Caki2 (cell line): Measurements from ENCODE around the gene MYO3B. TPM values are rescaled to one million over a fixed set of nuclear protein-coding genes. Genes with fewer than 3 reads are reported as not detected.

Experiments used
- DNase-seq: peaks from one replicate; pipeline ENCODE4 v3.0.0-alpha.2; 2015; ENCODE audit warnings: low read depth
- in situ Hi-C: cut with HindIII; loops from 2 replicates; pipeline ENCODE4 v1.10.0; 2016; ENCODE audit warnings: low sequenced_read_pairs, low pct_unique_long_range_greater_than_20kb, mixed read lengths
- total RNA-seq: library from RNA; depleted of rRNA; stranded (reverse); fragments of >200 nt; shearing (Covaris generic); gene quantifications from 2 replicates; pipeline ENCODE4 v1.2.3, GENCODE V29; 2014; ENCODE audit warnings: low replicate concordance

MYO3B gene
- total RNA-seq, 1 experiment from 2014 or later = 0.07 TPM

DNA sequence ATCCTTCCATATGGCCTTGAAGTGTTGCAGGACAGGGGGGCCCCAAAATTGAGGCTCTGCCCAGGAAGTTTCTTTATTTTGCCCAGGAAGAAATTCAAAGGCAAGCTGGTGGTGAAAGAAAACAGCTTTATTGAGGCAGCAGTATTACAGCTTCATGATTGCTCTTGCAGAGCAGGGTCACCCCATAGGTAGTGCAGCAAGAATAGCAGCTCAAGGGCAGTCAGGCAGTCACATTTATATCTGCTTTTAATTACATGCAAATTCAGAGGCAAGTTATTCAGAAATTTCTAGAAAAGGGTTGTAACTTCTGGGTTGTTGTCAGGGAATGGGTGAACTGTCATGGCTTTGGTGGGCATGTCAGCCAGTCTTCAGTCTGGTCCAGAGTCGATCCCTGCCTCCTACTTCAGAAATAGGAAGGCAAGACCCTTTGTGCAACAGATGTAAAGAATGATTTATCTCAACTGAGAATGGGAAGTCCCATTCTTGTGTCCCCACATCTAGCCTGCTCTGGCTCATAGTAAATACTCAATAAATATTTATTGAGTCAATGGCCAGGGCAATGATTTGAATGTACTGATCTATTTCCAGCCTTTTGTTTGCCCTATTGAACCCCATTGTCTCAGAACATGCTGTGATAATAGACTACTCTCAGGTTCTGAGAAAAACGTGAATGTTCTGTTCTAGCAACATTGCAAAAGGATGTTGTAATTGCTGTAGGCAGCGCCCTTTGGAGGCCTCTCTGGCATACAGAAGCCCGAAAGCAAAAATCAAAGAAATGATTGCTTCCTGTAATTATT is 129.8 kb downstream of the MYO3B start:
- no peak for DNase-seq
- in situ Hi-C loops = no loop called here

DNA sequence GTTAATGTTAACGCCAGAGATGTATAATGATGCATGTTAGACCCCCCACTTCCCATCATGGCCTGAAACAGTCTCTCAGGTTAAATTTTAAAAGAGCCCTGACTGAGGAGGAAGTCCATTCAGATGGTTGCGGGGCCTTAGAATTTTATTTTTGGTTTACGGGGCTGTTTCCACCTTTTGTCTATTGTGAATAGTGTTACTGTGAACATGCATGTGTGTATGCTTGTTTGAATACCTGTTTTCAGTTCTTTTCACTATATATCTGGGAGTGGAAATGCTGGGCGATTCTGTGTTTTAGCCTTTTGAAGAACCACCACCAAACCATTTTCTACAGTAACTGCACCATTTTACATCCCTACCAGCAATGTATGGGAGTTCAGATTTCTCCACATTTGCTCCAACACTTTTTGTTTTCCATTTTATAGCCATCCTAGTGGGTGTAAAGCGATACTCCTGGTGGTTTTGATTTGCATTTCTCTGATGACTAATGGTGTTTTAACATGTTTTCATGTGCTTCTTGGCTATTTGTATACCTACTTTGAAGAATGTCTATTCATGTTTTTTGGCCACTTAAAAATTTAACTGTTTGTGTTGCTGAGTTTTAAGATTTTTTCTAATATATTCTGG is 133.0 kb downstream of the MYO3B start:
- DNase-seq = no peak

DNA sequence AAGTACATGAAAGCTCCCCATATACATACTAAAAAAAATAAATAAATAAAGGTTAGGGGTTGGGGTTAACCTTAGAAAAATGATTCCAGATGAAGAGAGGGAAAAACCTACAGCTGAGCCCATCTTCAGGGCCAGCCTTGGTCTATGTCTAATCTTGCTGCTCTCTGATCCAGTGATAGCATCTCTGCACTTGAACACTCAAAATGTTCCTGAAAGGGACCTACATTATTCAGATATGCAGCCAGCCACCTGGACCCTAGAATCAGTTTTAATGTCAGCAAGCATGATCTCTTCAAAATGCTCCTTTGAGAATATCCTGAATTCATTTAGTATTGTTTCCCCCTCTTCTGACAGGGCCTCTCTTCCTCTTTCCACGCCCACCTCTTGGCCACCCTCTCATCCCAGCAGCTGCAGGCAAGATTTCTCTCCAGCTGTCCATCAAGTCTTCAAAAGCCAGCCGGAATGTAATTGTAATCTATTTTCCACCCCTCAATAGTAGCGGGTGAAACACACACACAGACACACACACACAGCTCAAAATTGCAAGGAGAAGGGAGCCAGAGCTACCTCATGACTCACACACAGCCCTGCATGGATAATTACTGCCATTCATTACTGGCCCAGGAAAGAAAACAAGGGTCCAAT is 135.5 kb downstream of the MYO3B start:
- DNase-seq = no peak
- in situ Hi-C loops = no loop called here

More for the DNA sequence above, 133.0 kb downstream of the MYO3B start:
- in situ Hi-C loops = no loop called here

DNA sequence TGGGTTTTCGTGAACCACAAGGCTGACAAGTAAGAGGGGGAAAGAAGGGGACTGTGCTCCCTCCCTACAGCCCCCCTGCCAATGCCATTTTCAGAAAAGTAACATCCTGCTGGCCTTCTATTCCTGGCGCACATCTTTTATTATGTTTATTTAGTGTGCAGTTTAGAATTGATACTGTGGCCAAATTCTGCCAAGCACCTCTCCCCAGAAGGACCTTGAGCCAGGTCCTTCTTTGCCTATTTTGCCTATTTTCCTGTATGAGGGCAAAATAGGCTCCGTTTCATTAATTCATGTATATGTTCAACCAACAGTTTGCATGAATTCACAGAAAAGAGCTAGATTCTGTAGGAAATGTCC is 136.0 kb downstream of the MYO3B start:
- DNase-seq = no peak
- in situ Hi-C loops = no loop called here

DNA sequence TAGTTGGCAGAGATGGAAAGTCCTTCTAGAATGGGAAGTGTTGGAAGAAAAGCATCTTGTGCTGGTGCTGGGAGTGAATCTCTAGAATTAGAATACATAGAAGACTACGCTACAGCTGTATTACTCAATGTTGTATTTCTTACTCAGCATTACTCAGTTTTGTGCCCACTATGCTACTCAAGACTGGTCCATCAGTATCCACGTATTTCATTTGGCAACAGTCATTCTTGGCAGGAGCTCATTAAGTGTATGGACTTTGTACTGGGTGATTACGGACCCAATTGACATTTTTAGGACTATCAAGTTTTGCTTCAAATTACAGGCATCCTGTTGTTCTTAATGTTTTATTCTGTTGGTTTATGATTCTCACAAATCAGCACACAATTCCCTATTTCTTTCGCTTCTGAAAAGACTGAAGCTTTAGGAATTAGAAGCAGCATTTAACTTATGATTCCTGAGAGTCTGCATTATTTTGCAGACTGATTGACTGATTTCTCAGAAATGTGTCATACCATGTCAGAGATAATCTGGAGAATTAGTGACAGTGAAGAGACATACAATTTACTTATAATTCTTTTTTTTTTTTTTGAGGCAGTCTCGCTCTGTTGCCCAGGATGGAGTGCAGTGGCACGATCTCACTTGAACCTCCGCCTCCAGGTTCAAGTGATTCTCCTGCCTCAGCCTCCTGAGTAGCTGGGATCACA is 136.9 kb downstream of the MYO3B start:
- DNase-seq = no peak
- in situ Hi-C loops = no loop called here

DNA sequence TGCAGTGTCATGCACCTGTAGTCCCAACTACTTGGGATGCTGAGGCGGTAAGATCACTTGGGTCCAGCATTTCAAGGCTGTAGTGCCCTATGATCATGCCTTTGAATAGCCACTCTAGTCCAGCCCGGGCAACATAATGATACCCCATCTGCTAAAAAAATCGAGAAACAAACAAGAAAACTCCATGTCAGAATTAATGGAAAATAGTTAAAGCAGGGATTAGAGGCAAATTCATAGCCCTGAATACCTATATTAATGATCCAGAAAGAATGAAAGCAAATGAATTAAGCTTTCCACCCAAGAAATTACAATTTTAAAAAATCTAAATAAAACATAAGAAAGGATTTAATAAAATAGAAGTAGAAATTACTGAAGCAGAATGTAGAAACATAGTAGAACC is 143.0 kb downstream of the MYO3B start:
- DNase-seq = no peak
- in situ Hi-C loops = no loop called here

DNA sequence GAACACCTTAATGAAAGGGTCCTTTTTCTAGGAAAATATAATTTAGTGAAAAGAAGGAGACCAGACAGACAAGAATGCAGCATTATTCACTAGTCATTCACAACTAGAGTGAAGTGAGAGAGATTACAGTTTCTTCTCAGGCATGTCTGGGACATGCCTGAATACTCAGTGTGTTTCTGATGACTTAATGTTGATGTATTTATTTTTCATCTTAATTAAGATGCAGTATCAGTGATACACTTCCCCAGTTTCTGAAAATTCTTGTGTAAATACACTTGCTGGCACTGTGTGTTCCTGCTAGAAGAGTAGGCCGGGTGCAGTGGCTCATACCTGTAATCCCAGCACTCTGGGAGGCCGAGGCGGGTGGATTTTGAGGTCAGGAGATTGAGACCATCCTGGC is 143.6 kb downstream of the MYO3B start:
- DNase-seq = no peak
- in situ Hi-C loops = no loop called here

DNA sequence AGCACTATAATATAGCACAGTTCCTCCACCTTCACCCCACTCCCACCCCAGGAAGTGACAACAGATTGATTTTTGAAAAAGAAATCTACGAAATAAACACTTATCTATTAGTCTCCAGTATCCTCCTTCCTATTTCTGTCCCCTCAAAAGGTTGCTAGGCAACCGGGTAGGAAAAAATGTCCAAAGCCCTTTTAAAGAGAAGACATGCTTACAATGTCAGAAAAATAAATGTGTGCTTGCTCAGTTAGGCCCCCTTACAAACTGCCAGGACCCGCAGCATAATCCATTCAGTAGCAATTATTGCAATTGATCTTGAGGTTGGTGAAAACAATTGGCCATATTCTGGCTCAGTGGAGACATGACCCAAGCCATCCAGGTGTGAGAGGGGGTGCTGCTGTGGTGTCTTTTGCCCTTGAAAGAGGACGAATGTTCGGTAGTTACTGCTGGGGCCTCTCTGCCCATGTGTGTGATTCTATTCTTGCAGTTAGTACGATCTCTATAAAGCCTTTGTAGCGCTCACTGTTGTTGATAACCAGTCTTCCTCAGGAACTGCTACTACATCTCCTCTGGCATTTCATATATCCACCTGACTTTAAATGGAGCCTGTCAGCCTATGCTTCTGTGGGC is 144.3 kb downstream of the MYO3B start:
- in situ Hi-C loops = no loop called here
- DNase-seq = no peak

DNA sequence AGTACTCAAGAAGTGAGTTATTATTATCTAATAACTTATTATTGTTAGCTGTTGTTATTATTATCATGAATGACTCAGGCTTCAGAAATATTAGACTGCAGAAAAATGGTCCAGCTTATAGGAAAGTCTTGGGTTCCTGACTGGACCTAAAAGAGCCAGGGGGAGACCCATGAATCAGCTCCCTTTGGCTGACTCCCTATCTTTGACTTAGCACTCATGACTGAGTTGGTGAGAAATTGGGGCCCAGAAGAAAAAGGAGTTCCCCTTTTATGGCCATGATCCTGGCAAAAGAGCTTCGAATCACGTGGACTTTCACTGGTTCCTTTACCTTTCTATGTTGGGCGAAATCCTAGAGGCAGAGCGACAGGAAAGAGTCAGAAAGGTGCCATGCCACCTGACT is 145.8 kb downstream of the MYO3B start:
- in situ Hi-C loops = no loop called here

DNA sequence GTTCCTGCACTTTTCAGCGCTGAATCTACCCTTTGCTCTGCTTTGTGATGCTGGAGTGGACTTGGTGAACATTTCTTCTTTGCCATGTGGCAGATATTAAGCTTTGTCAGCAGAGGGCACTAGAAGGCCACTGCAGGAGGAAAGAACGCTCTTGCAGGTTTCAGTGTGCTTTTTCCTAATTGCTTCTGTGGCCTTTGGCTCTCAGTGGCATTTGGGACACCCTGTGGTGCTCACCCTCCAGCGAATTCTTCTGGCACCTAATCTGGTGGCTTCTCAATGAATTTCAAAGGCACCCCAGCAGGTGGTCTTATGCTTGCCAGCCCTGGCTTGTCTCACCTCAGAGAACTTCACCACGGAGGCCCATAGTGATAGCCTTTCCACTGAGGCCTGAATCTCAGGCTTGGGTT is 146.7 kb downstream of the MYO3B start:
- DNase-seq = peak; percentile 20
- in situ Hi-C loops = no loop called here

More for the DNA sequence above, 145.8 kb downstream of the MYO3B start:
- DNase-seq = no peak

DNA sequence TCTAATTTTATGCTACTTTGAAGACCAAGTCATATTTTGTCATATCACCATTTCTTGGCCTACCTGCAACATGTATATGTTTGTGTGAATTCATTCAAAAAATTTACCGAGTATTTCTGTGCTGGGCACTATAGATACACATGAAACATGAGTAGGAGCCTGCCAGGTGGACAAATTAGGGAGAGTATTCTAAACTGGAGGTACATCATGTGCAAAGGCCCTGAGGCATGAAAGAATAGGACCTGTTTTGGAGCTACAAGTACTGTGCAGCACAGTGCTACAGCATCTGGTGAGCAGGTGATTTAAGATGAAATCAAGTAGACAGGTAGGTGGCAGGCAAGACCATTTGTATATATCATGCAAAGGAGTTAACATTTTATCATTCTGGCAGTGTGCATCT is 152.9 kb downstream of the MYO3B start:
- DNase-seq = no peak
- in situ Hi-C loops = no loop called here

DNA sequence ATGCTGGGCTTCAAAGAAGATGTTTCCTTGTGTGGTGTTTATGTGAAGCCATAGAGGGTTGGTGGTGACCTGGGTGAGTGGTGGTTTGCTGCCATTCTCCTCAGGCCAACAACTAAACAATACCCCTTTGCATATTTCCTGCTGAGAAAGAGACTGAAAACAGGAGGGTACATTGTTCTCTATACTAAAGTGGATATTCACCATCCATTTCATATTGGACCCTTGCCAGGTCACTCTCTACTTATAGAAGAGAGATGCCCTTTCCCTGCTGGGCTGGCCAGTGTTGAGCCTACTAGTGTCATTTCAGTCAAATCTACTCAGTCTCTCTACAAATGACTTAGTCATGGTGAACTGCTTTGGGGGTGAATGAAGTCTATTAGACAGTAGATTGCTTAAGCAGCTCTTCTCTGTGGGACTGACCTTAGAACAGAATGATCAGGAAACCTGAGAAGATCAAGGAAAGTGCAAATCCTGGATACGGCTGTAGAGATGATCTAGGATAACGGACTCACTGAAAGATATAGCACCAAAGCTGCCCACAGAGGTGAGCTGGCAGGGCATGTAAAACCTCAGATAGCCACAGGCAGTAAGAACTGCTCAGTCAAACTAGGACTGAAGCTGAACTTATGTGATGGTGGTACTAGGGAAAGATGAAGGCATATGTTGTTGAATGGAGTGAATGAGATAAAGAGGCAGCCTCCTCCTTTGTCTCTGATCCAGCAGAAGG is 154.9 kb downstream of the MYO3B start:
- no peak for DNase-seq
- in situ Hi-C loops = no loop called here

DNA sequence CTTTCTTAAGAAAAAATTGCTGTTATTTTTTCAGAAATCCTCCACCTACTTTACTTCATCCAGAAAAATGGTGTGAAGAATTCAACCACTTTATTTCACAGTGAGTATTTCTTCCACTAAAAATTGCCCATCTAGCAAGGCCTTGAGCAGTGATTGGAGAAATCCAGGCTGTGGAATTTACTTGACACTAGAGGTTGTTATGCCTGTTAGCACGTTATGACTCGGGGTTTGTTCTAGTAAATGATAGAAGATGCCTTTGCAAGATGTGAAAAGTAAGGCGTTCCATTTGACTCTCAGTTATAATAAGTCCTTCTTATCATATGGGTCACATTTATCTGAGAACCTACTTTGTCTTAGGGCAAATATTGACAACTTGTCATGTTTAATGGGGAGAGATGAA is 157.4 kb downstream of the MYO3B start:
- DNase-seq = no peak
- in situ Hi-C loops = no loop called here

DNA sequence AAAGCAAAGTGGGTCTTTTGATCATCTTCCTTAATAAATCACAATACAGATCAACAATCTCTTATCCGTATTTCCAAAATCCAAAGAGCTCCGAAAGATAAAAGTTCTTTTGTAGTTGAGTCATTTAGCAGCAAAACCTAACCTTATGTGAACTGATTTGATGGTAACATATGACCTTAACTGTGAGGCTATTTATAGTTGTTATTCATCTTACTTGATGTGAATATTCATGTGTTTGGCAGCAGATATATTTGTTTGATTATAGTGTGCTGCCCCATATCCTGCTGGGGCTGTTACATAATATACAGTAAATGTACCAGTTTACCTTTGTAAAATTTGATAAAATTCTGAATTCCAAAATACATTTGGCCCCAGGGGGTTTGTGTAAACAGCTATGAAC is 158.5 kb downstream of the MYO3B start:
- in situ Hi-C loops = no loop called here
- DNase-seq = no peak

DNA sequence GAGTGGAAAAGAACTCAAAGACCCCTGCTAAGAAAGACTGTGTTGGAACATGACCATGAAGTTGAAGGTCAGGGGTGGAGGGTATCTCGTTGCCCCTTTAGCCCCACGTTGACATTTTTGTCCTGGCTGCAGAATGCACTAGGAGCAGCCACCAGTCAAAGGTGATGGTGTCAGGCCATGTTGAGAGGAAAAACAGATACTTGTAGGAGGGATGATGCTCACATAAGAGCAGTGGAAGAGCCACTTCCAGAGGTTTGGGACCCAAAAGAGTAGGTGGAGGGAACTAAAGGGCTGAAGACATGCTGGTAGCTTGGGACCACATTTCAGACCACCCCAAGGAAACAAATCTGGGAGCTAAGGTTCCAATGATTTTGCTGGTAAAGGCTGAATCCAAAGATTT is 159.0 kb downstream of the MYO3B start:
- DNase-seq = no peak
- in situ Hi-C loops = no loop called here

DNA sequence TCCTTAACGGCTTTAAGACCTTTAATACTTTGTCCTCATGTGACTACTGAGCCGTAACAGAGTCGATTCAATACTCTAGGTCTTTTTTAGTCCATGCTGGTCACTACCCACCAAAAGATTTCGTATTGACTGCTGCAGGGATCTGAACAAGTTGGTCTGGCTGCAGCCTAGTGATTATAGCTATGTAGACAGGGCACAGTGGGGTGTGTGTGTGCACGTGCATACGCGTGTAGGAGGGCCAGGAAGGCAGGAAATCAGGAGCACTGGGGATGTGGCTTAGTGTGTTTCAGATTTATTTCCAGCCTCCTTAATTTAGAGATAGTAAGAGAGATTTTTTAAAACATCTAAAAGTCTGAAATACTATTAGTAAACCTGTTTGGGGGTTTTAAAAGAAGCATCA is 161.4 kb downstream of the MYO3B start:
- DNase-seq = no peak
- in situ Hi-C loops = no loop called here

DNA sequence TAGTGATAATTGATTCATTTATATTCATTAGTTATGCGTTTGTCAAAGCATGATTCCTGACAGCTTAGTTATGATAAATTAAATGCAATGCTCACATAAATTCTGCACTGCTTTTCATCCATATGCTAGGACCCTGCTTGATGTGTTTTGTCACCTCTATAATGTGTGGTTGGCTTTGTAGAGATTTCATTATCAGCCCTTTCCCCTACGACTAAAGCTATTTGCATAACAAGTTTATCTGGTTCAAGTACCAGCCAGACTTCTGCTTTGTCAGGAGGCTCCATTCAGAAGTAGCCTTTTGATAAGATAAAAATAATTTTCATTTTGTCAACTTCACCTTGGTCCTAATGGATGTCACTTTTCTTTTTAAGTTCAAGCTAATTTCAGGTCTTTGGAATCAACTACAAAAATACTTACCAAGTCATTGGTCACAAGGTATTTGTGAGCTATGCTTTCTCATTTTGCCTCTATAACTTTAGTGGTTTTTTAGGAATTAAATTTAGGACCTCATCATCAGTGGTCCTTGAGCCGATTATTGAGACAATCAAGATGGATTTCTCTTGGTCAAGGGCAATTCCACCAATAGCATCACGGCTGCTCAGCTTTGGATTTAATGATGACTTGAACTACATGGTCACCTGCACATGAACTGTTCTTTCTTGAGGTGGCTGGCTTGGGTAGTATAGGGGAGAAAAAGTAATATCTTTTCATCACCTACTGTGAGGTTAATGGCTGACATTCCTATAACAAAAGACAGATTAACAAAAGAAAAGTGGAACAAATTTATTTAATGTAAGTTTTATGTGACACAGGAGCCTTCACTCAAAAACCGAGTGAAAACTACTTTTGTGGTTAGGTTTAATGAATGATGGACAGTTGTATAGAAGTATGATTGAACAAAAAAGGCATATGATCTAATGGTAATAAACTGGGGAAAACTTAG is 162.1 kb downstream of the MYO3B start:
- DNase-seq = no peak
- in situ Hi-C loops = no loop called here
